Skeletal muscle tissue (tissue), 4 donors: ENCODE results near the gene FAF1. TPM values are rescaled to one million over a fixed set of nuclear protein-coding genes. Genes with fewer than 3 reads are reported as not detected.
"Not testable (repeated sequence)": the region's sequence is repeated elsewhere in the genome, so short reads cannot be mapped to it uniquely, and the experiment has no call there.

ENCODE experiments used
- H3K27ac ChIP-seq: one replicate; pipeline ENCODE4 v1.7.0; 2013; ENCODE audit warnings: mild to moderate bottlenecking, low read depth, low read length, inconsistent platforms
- H3K27me3 ChIP-seq, 3 donors: one replicate each; pipeline ENCODE4 v1.7.0; 2013; ENCODE audit warnings: low read length in 3 of 3; ENCODE audit not compliant: control insufficient read depth in 3 of 3, insufficient read depth in 3 of 3
- H3K36me3 ChIP-seq, 3 donors: one replicate each; pipeline ENCODE4 v1.7.0; 2013; ENCODE audit warnings: low read length in 3 of 3; ENCODE audit not compliant: control insufficient read depth in 3 of 3, insufficient read depth in 3 of 3
- H3K4me1 ChIP-seq, 3 donors: one replicate each; pipeline ENCODE4 v1.7.0; 2013; ENCODE audit warnings: low read length in 3 of 3, mild to moderate bottlenecking in 3 of 3; ENCODE audit not compliant: control insufficient read depth in 3 of 3, insufficient read depth in 3 of 3
- H3K4me3 ChIP-seq, 3 donors: one replicate each; pipeline ENCODE4 v1.7.0; 2013; ENCODE audit warnings: low read length in 3 of 3
- H3K9ac ChIP-seq, 3 donors: one replicate each; pipeline ENCODE4 v1.7.0; 2013; ENCODE audit warnings: low read length in 3 of 3, mild to moderate bottlenecking in 3 of 3, moderate library complexity in 2 of 3, low read depth in 1 of 3
- H3K9me3 ChIP-seq, 3 donors: one replicate each; pipeline ENCODE4 v1.7.0; 2013; ENCODE audit warnings: low read length in 3 of 3; ENCODE audit not compliant: control insufficient read depth in 3 of 3
- total RNA-seq: library from RNA; depleted of rRNA; stranded (reverse); fragments of >200 nt; gene quantifications from one replicate; pipeline ENCODE4 v1.2.3, GENCODE V29; 2014
- donor health status: Osteomylitis.

The FAF1 gene
- total RNA-seq, 1 donor from 2014 or later = 41.2 TPM

DNA sequence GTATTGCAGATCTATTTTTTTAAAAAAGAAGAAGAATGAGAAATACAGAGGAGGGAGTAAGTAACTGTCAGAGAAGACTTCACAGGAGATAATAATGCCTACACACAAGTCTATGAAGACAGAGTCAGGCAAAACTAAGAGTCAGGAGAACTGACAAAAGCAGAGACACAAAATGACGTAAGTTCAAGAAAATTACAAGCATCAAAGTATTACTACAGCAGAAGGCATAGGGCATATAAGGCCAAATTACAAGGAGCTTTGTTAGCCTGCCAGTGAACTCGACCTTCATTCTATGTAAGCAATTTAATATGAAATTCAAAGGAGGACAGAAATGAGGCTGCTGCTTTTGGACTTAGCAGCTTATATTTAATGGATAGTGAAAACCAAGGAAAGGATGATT lies 23.7 kb downstream of the FAF1 start:
- Histone ChIP-seq H3K4me3 (no peak overlapping the region), H3K9ac (no peak overlapping the region), H3K27ac (no peak overlapping the region), H3K36me3 (no peaks in the 10 kb centered on the region), H3K9me3 (no peaks in the 10 kb centered on the region), H3K27me3 (no peaks in the 10 kb centered on the region), H3K4me1 (no peaks in the 10 kb centered on the region)

DNA sequence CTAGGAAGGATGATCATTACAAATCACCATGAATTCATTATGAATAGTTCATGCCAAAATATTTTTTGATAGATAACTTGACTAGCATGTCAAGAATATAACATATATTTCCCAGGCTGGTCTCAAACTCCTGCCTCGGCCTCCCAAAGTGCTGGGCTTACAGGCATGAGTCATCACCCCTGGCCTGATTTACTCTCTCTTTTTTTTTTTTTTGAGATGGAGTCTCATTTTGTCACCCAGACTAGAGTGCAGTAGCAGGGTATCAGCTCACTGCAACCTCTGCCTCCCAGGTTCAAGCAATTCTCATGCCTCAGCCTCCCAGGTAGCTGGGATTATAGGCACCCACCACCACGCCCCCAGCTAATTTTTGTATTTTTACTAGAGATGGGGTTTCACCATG lies 24.8 kb downstream of the FAF1 start:
- H3K9me3 ChIP-seq, H3K27ac ChIP-seq, H3K4me1 ChIP-seq, H3K4me3 ChIP-seq, H3K9ac ChIP-seq, H3K27me3 ChIP-seq, H3K36me3 ChIP-seq: not testable (repeated sequence)

DNA sequence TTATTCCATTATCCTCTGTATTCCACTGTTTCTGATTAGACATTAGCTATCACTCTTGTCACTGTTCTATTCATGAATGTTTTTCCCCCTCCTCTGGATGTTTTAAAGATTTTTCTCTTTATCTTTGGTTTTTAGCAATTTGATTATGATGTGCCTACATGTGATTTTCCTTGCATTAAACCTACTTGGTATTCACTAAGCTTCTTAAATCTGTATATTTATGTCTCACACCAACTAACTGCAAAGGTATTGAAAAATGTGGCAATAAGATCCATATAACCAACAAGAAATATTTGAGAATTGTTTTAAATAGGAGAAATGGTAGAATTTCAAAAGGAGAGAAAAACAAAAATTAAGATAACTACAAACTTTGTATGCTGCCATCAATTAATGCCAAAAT lies 25.2 kb downstream of the FAF1 start:
- no peaks in the 10 kb centered on the region for H3K36me3 ChIP-seq
- H3K27me3 ChIP-seq = no peaks in the 10 kb centered on the region
- H3K9me3 ChIP-seq = no peaks in the 10 kb centered on the region
- H3K9ac ChIP-seq = no peak overlapping the region
- no peak overlapping the region for H3K4me3 ChIP-seq
- H3K27ac ChIP-seq = no peak overlapping the region
- H3K4me1 ChIP-seq = no peaks in the 10 kb centered on the region

DNA sequence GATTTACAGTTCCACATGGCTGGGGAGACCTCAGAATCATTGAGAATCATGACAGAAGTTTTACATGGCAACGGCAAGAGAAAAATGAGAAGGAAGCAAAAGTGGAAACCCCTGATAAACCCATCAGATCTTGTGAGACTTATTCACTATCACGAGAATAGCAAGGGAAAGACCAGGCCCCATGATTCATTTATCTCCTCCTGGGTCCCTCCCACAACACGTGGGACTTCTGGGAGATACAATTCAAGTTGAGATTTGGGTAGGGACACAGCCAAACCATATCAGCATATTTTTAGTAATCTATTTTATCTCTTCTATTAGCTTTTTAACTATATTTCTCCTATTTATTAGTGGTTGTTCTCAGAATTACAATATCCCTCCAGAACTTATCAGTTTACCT lies 26.3 kb downstream of the FAF1 start:
- H3K27ac ChIP-seq, H3K9me3 ChIP-seq, H3K9ac ChIP-seq, H3K36me3 ChIP-seq, H3K27me3 ChIP-seq, H3K4me1 ChIP-seq, H3K4me3 ChIP-seq: not testable (repeated sequence)

DNA sequence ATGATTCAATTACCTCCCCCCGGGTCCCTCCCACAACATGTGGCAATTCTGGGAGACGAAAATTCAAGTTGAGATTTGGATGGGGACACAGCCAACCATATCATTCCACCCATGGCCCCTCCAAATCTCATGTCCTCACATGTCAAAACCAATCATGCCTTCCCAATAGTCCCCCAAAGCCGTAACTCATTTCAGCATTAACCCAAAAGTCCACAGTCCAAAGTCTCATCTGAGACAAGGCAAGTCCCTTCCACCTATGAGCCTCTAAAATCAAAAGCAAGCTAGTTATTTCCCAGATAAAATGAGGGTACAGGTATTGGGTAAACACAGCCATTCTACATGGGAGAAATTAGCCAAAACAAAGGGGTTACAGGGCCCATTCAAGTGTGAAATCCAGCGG lies 28.0 kb downstream of the FAF1 start:
- H3K27me3 ChIP-seq, H3K9ac ChIP-seq, H3K36me3 ChIP-seq, H3K27ac ChIP-seq, H3K9me3 ChIP-seq, H3K4me1 ChIP-seq, H3K4me3 ChIP-seq: not testable (repeated sequence)

DNA sequence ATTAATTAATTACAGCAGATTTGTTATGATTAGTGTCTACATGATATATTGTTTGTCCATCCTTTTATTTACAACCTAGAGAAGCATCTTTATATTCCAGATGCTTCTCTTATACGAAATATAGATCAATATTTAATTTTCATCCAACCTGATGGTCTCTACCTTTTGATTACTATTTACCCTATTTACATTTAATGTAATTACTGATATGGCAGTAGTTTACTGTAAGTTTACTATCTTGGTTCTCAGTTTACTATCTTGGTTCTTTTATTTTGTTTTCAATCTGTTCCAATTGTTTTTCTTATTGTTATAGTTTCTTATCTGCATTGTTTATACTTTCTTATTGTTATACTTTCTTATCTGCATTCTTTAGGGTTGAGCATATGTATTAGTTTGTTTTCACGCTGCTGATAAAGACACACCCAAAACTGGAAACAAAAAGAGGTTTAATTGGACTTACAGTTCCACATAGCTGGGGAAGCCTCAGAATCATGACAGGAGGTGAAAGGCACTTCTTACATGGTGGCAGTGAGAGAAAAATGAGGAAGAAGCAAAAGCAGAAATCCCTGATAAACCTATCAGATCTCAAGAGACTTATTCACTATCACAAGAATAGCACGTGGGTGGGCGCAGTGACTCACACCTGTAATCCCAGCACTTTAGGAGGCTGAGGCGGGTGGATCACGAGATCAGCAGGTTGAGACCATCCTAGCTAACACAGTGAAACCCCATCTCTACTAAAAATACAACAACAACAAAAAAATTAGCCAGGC lies 28.9 kb downstream of the FAF1 start:
- no peaks in the 10 kb centered on the region for H3K4me1 ChIP-seq
- H3K27me3 ChIP-seq = no peaks in the 10 kb centered on the region
- no peak overlapping the region for H3K27ac ChIP-seq
- no peaks in the 10 kb centered on the region for H3K9me3 ChIP-seq
- no peak overlapping the region for H3K9ac ChIP-seq
- no peak overlapping the region for H3K4me3 ChIP-seq
- no peaks in the 10 kb centered on the region for H3K36me3 ChIP-seq

DNA sequence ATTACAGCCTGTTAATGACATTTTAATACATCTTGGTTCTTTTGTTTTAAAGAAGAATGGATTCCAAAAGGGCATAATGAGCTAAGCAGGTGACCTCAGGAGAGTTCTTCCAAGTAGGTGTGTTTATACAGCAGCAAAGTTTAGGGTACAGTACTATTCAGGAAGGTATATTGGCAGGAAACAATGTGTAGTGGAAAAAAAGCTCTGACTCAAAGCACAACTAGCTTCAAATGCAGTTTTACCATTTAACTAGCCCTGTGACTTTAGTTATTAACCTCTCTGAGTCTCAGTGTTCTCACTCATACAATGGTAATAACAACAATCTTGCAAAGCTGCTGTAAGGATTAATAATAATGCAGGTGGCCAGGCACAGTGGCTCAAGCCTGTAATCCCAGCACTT lies 29.9 kb downstream of the FAF1 start:
- Histone ChIP-seq H3K27me3 (no peaks in the 10 kb centered on the region), H3K4me1 (no peaks in the 10 kb centered on the region), H3K9me3 (no peaks in the 10 kb centered on the region)

DNA sequence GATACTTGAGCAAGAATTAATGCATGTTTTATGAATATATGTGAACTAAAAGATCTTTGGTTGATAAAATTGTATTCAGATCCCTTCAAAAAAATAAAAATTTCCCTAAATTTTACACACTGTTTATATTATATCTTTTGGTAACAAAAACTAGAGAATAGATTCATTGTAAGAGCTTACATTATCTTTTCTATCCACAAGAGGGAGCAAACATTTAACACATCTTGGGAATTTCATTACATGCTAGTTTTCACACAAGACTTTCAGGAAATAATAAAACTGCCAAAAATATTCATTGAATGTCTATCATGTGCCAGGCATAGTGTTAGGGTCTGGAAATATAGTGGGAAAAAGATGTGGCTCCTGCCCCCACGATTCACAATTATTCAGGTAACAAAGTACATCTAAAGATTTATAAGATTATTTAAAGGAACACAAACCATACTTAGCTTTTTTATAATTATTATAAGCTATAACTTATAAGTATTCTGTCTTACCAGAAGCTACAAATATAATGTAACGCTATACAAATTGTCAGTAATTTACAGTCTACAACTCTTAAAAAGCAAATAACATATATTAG lies 30.6 kb downstream of the FAF1 start:
- H3K4me1 ChIP-seq = no peaks in the 10 kb centered on the region
- H3K27me3 ChIP-seq = no peaks in the 10 kb centered on the region
- H3K36me3 ChIP-seq = no peaks in the 10 kb centered on the region
- H3K4me3 ChIP-seq = no peak overlapping the region
- H3K9me3 ChIP-seq = no peaks in the 10 kb centered on the region
- H3K9ac ChIP-seq = no peak overlapping the region
- H3K27ac ChIP-seq = no peak overlapping the region

More for the DNA sequence above, 29.9 kb downstream of the FAF1 start:
- no peak overlapping the region for H3K4me3 ChIP-seq
- no peak overlapping the region for H3K9ac ChIP-seq
- no peaks in the 10 kb centered on the region for H3K36me3 ChIP-seq
- no peak overlapping the region for H3K27ac ChIP-seq

DNA sequence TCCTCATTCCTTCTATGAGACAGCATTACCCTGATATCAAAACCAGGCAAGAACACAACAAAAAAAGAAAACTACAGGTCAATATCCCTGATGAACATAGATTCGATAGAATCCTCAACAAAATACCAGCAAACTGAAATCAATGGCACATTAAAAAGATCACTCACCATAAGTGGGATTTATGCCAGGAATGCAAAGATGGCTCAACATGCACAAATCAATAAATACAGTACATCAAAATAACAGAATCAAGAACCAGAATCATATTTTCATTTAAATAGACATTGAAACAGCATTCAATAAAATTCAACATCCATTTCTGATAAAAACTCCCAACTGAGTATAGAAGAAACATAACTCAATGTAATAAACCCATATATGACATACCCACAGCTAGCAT lies 36.5 kb downstream of the FAF1 start:
- H3K27me3 ChIP-seq = no peaks in the 10 kb centered on the region
- no peaks in the 10 kb centered on the region for H3K9me3 ChIP-seq
- H3K4me3 ChIP-seq = no peak overlapping the region
- no peak overlapping the region for H3K27ac ChIP-seq
- H3K4me1 ChIP-seq = no peaks in the 10 kb centered on the region
- H3K36me3 ChIP-seq = no peaks in the 10 kb centered on the region
- H3K9ac ChIP-seq = no peak overlapping the region

DNA sequence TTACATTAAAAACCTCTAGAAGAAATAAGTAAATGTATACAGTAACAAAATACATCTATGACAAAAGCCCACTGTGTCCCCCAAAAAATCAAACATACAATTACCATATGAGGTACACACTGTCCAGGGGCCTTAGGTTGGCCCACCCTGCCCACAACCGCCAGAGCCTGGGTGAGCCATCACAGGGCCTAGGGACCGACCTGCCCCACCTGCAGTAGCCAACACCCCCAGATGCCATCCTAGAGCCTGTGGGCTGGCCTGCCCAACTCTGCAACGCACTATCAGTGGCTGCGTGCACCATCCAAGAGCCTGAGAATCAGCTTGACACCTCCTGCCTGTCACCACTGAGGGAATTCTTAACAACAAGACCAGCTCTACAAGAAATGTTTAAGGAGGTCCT lies 39.0 kb downstream of the FAF1 start:
- Histone ChIP-seq H3K9me3 (no peaks in the 10 kb centered on the region), H3K27ac (no peak overlapping the region), H3K4me1 (no peaks in the 10 kb centered on the region), H3K36me3 (no peaks in the 10 kb centered on the region), H3K4me3 (no peak overlapping the region), H3K27me3 (no peaks in the 10 kb centered on the region), H3K9ac (no peak overlapping the region)
